SKM-1 treated with dmso at 0.1 percent for 144 hours (cell line): ENCODE results near the gene PLCZ1.
"Not testable (repeated sequence)": the region's sequence is repeated elsewhere in the genome, so short reads cannot be mapped to it uniquely, and the experiment has no call there.

Experiments used
- DNase-seq: peaks from one replicate; lab custom pipeline; 2025; ENCODE audit not compliant: unreplicated experiment; lab: John Stamatoyannopoulos, UW

PLCZ1 gene

GRCh38 chr12:18737819-18738218, at the start of gene PLCZ1, which contains the start of gene CAPZA3:
Gene PLCZ1, minus strand, starts transcription at chr12:18738012. Its CDS starts 641 bp downstream, at chr12:18737371.
Gene CAPZA3, plus strand, starts transcription at chr12:18738119. Its CDS starts 150 bp downstream, at chr12:18738269.
- DNase-seq = no peak

- not testable (repeated sequence) for DNase-seq
Measured at GRCh38 chr12:18785465-18785864, 47.7 kb upstream of the PLCZ1 start.

- DNase-seq = no peak
Measured at GRCh38 chr12:18782827-18783226, 45.0 kb upstream of the PLCZ1 start.

- DNase-seq = not testable (repeated sequence)
Measured at GRCh38 chr12:18766479-18766878, 28.7 kb upstream of the PLCZ1 start.

GRCh38 chr12:18755341-18755740, 17.5 kb upstream of the PLCZ1 start:
- no peak for DNase-seq

- DNase-seq = no peak
Measured at GRCh38 chr12:18754124-18754707, 16.4 kb upstream of the PLCZ1 start.

- no peak for DNase-seq
Measured at GRCh38 chr12:18753481-18754123, 15.8 kb upstream of the PLCZ1 start.

- no peak for DNase-seq
Measured at GRCh38 chr12:18752947-18753346, 15.1 kb upstream of the PLCZ1 start.

GRCh38 chr12:18752280-18752920, 14.6 kb upstream of the PLCZ1 start:
- DNase-seq = no peak

GRCh38 chr12:18751866-18752265, 14.1 kb upstream of the PLCZ1 start:
- no peak for DNase-seq

GRCh38 chr12:18750085-18750484, 12.3 kb upstream of the PLCZ1 start:
- no peak for DNase-seq

GRCh38 chr12:18749386-18749957, 11.7 kb upstream of the PLCZ1 start:
- no peak for DNase-seq

- DNase-seq = no peak
Measured at GRCh38 chr12:18747895-18748294, 10.1 kb upstream of the PLCZ1 start.

- no peak for DNase-seq
Measured at GRCh38 chr12:18731156-18731555, 6.7 kb downstream of the PLCZ1 start.

- no peak for DNase-seq
Measured at GRCh38 chr12:18723752-18724151, 14.1 kb downstream of the PLCZ1 start.

- no peak for DNase-seq
Measured at GRCh38 chr12:18721452-18721851, 16.4 kb downstream of the PLCZ1 start.

- DNase-seq = no peak
Measured at GRCh38 chr12:18720690-18721089, 17.1 kb downstream of the PLCZ1 start.

- no peak for DNase-seq
Measured at GRCh38 chr12:18719922-18720510, 17.8 kb downstream of the PLCZ1 start.

GRCh38 chr12:18718462-18718861, 19.4 kb downstream of the PLCZ1 start:
- DNase-seq = no peak

- DNase-seq = no peak
Measured at GRCh38 chr12:18716236-18716635, 21.6 kb downstream of the PLCZ1 start.

GRCh38 chr12:18706798-18707197, 31.0 kb downstream of the PLCZ1 start:
- no peak for DNase-seq

- DNase-seq = no peak
Measured at GRCh38 chr12:18703911-18704310, 33.9 kb downstream of the PLCZ1 start.
